ELF-1 (cell line): ENCODE data around the gene CYP3A5.
"Not testable (repeated sequence)": the region's sequence is repeated elsewhere in the genome, so short reads cannot be mapped to it uniquely, and the experiment has no call there.

Experiments used
- DNase-seq: peaks from one replicate; pipeline ENCODE4 v3.0.0-alpha.2; 2016; ENCODE audit warnings: low read depth, low spot score

Gene CYP3A5

DNA sequence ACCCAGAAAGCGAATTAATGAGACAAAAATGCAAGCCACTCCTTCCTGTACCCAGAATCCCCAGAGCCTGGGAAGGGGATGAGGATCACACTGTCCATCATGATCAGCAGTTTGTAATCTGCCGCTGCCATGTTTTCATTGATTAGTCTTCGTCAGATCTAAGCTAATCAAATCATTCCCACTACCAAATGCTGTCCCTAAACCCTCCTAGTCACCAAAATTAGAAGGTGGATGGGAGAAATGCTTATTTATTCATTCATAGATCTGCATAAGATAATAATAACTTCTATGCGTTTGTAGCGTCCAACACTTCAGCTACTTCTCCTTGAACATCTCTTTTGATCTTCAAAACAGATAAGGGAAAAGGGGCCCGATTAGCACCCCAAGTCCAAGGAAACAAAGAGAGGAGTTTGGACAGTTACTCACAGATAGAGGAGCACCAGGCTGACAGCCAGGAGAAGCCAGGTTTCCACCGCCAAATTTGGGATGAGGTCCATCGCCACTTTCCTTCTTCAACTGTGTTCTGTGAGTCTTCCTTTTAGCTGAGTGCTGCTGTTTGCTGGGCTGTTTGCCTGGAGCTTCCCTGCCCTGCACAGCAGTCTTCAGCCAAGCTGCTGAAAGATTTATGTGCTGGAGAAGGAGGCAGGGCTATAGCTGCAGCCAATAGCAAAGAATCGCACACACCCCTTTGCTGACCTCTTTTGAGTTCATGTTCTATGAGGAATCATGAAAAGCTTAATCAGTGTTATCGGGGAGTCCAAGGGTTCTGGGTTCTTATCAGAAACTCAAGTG, at the start of gene CYP3A5:
Gene CYP3A5 (minus strand): TSS at position 597 of the 792 bp plus-strand sequence. CDS start 100 bp downstream, at position 497.
- no peak for DNase-seq

DNA sequence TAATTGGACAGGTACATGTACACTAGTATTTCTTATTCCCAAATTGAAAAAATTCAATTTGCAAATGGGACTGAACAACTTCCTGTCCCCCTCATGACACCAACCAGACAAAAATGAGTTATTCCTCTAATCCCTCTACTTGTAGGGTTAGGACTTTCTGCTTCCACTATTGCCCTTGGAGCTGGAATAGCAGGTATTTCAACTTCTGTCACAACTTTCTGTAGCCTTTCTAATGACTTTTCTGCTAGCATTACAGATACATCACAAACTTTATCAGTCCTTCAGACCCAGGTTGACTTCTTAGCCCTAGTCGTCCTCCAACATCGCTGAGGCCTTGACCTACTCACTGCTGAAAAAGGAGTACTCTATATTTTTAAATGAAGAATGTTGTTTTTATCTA, 48.8 kb upstream of the CYP3A5 start:
- no peak for DNase-seq

DNA sequence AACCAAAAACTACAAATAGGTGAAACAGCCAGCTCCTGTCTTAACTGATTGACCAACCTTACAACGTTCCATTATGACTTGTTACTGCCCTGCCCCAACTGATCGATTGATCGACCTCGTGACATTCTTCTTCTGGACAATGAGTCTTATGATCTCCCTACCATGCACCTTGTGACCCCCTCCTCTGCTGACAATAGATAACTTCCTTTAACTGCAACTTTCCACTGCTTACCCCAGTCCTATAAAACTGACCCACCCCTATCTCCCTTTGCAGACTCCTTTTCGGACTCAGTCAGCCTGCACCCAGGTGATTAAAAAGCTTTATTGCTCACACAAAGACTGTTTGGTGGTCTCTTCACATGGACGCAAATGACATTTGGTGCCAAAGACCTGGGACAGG, 43.4 kb upstream of the CYP3A5 start:
- not testable (repeated sequence) for DNase-seq

DNA sequence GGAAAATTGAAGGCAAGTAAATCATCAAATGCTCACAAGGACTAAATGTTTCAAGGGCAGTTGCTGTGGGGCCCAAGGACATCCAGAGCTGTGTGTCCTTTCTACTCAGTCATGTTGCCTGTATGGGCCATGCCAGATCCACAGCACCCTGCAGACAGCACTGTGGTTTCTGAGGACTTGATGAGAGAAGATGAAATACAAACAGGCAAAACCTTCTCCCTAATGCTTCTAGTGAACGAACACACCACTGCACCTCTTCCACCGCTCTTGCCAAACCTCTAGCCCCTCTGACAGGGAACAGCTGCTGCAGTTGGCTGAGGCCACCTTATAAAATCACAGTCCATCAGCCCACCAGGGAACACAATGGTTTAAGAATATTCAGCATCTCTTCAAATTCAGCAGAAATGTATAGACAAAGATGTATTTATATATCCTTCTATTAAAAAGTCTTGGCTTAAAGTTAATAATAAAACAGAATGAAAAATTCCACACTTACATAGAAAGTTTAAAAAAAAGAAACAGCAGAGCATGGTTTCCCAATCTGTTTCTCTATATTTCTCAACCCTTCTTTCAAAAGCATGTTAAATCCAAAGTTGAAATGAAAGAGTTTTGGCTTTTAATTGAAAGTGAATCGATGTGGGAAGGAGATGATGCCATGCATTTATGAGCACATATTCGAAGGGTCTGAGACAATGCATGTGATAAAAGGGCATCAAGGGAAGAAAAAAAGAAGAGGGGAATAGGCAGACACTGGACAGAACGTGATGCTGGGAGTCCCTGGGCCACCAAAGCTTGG, 41.2 kb upstream of the CYP3A5 start:
- DNase-seq: no peak

DNA sequence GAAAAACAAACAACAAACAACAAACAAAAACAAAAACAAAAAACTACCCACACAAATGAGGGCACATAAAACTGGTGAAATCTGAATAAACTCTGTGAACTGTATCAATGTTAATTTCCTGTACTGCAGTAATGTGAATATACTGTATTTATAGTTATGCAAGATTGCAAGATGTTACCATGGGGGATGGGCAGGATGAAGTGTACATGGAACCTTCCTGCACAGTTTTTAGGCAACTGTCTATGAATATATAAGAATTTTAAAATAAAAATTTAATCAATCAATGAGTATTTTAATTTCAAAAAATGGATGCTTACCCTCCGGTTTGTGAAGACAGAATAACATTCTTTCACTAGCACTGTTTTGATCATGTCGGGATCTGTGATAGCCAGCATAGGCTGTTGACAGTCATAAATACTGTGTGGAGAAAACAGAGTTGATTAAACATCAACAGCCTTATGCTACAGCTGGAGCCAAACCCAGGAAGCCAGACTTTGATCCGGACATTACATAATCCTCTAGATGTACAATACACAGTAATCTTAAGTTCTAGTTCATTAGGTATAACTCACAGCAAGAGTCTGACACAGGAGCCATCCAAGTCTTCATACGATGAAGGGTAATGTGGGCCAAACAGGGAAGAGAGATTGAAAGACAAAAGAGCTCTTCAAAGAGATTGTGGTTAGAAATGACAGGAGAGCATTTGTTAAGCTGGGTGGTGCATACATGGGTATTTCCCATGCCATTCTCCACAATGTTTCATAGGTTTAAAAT, 40.4 kb upstream of the CYP3A5 start:
- DNase-seq: no peak

DNA sequence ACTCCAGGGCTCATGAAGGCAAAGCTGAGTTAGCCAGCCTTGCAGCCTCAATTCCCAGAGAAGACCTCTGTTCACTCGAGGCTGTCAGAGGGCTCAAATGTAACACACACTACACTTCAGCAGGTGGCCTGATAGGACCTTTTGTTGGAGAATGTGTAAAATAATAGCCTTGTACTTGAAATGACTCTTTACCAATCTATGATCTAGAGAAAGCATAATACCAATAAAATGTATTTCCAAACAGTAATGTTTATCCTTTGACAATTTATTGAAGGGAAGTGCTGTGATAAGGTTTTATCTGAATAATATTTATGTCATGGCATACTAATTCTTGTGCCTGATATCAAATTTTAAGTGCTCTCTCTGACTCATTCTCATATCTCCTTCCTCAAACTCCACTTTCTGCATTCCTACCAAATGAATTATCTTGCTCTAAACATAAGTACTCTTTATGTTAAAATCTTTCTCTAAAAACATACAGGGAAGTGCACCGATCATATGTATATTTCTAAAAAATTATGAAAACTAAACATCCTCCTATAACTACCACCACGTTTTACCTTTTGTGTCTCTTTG, 34.3 kb upstream of the CYP3A5 start:
- DNase-seq: no peak

DNA sequence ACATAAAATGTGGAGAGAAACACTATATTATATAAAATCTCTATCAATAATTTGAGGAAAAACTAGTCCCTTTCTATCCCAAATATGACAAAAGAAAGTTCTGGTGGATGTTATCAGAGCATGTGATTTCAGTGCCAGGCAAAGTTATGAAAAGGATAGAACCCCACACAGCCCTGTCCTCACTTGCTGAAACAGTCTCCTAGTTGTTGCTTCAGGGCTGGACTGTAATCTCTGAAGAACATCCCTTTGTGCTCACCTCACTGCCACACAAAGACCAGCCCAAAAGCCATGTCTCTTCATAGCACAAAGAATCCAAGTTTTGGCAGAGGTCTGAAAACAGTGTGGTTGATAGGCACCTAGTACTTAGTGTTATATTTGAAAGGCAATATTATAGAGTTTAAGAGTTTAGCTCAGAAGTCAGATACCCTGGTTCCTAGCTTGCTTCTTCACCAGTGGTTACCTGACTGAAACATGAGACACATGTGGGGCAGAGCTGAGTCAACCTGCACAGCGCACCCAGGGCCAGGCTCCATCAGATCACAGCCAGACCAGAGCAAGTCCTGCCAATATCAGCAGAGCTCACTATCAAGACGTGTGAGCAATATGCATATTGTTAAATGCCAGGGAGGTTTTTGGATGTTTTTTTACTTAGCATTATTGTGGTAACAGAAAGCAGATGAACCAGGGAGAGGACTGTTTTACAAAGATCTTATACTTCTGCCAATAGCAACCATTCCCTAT, 30.2 kb upstream of the CYP3A5 start:
- no peak for DNase-seq

DNA sequence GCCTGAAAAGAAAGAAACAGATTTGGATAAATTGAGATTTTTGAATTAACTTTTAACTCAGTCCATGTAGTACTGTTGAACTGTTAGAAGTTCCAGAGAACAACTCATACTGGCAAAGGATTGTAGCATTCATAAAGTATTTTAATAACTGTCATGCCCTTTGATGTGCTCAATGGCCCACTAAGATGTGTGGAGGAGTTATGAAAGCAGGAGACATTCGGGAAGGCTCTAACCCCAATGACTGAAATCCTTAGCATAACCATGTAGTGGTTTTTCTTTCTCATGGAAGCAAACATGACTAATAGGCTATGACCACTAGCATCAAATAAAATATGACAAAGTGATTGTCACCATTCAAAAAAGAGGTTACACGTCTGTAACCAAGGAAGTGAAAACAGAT, 29.5 kb upstream of the CYP3A5 start:
- no peak for DNase-seq

DNA sequence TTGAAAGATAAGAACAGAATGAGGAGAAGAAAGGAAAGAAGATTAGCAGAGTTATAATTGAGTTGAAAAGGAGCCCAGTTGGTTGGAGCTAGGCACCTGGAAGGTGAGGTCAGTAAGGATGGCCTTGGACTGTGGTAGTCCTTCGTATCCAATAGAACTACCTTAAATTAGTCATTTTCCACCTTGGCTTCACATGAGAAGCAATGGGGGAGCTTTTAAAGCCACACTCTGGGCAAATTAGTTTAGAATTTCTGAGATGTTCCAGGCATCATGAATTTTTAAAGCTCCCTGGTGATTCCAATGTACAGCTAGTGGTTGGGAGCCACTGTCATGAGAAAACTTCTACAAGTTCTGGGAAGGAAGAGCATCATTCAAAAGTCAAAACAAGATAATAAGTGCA, 27.3 kb upstream of the CYP3A5 start:
- no peak for DNase-seq

DNA sequence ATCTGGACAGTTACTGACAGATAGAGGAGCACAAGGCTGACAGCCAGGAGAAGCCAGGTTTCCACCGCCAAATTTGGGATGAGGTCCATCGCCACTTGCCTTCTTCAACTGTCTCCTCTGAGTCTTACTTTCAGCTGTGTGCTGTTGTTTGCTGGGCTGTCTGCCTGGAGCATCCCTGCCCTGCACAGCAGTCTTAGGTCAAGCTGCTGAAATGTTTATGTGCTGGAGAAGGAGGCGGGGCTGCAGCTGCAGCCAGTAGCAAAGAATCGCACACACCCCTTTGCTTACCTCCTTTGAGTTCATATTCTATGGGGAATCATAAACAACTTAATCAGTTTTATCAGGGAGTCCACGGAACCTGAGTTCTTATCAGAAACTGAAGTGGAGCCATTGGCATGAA, 20.1 kb upstream of the CYP3A5 start:
- DNase-seq: no peak

DNA sequence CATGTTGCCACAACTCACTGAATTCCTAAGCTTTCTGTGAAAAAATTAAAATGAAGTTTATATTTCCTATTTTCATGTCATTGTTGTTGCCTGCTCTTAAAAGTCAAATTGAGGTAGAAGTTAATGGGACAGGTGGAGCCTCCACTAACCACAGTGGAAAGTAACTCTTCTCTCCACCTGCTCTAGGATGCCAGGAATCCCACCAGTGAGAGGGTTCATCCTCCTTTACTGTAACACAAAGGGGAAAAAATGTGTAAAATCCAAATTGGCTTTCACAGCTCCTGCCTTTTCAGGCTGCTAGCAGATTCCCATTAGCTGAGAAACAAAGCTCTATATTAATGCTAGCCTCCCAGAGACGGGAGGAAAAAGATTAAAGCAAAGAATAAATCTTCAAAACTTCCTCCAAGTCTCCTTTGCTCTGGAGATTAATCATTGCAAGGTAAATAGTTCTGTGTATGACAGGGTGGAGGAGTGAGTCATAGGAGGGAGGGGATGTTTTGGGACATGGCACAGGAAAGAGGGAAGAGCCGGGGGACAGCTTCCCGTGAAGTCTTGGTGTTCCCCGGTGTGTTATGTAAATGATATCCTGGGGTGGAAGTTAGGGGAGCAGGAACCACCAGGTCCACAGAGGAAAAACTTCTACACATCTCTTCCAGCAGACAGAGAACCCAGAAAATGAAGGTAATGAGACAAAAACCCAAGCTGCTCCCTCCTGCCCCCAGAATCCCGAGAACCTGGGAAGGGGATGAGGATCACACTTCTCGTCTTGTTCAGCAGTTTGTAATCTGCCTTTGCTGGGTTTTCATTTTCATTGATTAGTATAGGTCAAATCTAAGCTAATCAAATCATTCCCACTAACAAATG, 19.3 kb upstream of the CYP3A5 start:
- DNase-seq: not testable (repeated sequence)

DNA sequence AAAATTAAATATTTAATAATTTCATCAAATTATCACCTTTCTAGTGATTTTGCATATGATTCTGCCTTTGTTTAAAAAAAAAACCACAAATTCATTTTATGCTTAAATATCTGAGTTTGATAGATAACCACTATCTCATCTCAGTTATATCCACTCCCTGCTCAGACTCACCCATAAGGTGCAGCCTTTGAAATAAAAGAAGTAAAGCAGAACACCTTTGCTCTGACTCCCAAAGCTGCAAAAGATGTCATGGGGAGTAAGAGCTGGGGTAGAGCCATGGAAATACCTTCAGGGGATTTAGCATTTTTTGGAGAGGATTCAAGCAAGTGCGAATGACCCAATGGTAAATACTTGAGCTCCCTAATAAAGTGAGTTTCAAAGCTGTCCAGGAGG, 15.1 kb upstream of the CYP3A5 start:
- no peak for DNase-seq

DNA sequence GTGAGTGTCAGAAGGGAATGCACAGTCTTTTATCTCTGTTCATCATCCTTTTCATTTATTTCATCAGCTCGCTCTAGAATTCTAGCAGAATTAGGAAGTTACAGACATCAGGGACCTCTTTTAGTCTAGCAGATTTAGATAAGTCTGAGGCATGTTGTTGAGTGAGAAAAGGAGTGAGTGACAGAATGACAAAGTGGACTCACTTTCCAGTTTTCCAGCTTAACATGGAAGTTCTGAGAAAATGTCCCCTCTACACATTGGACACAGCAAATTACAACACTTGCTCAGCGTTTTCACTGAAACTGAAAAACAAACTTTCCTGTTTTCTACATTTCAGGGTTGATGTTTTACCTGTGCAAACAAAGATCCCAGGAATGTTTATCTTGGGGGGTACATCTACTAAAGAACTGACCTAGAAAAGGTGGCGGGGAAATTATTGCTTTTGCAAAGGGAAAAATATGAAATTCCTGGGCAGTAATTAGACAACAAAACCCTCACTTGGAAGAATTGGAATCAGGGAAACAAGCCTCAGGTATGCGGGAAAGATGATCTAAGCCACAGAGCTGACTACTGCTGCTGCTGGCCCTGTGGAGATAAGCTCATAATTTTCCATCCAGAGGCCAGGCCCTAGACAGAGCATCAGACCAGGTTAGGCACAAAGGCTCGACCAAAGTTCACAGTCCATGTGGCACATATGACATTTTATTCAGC, 14.6 kb upstream of the CYP3A5 start:
- DNase-seq: no peak

DNA sequence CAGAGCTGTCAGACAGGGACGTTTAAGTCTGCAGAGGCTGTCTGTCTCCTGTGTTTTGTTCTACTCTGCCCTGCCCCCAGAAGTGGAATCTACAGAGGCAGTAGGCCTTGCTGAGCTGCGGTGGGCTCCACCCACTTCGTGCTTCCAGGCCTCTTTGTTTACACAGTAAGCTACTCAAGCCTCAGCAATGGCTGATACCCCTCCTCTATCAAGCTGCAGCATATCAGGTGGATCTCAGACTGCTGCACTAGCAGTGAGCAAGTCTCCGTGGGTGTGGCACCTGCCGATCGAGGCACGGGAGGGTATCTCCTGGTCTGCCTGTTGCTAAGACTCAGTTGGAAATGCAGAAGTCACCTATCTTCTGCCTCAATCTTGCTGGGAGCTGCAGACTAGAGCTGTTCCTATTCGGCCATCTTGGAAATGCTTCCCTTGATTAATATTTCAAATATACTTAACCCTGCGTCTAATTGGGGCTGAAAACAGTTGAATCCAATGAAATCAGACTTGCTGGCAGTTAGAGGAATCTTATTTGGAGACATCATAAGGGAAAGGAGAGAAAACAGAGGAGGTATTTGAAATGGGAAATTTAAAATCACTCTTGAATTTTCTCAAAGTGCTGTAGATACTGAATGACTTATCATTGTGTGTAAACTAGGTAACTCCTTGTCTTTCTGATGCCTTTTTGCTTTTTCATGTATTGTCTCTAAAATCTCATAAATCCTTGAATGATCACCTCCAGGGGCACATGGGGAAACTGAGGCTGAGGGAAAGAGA, 13.8 kb upstream of the CYP3A5 start:
- peak; percentile 93 for DNase-seq

DNA sequence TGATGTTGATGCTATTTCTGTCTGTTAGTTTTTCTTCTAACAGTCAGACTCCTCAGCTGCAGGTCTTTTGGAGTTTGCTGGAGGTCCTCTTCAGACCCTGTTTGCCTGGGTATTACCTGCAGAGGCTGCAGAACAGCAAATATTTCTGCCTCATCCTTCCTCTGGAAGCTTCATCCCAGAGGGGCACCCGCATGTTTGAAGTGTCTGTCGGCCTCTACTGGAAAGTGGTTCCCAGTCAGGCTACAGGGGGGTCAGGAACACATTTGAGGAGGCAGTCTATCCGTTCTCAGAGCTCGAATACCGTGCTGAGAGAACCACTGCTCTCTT, 13.3 kb upstream of the CYP3A5 start:
- no peak for DNase-seq

DNA sequence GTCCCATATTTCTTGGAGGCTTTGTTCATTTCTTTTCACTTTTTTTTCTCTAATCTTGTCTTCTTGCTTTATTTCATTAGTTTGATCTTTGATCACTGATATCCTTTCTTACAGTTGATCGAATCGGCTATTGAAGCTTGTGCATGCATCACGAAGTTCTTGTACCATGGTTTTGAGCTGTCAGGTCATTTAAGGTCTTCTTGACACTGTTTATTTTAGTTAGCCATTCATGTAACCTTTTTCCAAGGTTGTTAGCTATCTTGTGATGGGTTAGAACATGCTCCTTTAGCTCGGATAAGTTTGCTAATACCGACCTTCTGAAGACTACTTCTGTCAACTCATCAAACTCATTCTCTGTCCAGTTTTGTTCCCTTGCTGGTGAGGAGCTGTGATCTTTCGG, 12.8 kb upstream of the CYP3A5 start:
- DNase-seq: not testable (repeated sequence)

DNA sequence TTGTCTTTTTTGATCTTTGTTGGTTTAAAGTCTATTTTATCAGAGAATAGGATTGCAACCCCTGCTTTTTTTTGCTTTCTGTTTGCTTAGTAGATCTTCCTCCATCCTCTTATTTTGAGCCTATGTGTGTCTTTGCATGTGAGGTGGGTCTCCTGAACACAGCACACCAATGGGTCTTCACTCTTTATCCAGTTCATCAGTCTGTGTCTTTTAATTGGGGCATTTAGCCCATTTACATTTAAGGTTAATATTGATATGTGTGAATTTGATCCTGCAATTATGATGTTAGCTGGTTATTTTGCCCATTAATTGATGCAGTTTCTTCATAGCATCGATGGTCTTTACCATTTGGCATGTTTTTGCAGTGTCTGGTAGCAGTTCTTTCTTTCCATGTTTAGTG, 11.9 kb upstream of the CYP3A5 start:
- DNase-seq: not testable (repeated sequence)

DNA sequence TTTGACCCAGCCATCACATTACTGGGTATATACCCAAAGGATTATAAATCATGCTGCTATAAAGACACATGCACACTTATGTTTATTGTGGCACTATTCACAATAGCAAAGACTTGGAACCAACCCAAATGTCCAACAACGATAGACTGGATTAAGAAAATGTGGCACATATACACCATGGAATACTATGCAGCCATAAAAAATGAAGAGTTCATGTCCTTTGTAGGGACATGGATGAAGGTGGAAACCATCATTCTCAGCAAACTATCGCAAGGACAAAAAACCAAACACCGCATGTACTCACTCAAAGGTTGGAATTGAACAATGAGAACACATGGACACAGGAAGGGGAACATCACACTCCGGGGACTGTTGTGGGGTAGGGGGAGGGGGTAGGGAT, 11.1 kb upstream of the CYP3A5 start:
- not testable (repeated sequence) for DNase-seq
